Fibroblast of skin of scalp (primary cell): ENCODE measurements around the gene ITGB1.

Experiments used
- DNase-seq: peaks from one replicate; pipeline ENCODE4 v3.0.0-alpha.2; 2013

Gene ITGB1

GRCh38 chr10:32887481-32887880, 70.5 kb downstream of the ITGB1 start:
- no peak for DNase-seq

DNA sequence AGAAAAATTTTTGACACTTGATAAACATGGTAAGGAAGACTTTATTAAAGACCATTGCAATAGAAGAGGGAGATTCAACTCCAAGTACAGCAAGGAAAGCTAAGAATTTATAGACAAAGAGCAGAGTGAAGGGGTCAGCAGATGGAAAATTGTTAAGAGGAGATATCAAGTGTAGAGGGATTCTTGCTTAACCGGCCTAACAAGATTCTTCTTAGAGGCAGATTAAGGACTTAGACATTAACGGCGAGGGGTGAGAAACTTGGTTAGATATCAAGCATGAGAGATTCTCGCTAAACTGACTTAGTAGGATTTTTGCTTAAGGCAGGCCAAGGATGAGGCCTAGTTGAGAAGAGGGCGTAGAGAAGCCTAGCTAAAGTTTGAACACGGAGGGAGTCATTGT, 76.0 kb downstream of the ITGB1 start:
- DNase-seq, result no peak

GRCh38 chr10:32878646-32879045, 79.4 kb downstream of the ITGB1 start:
- no peak for DNase-seq

GRCh38 chr10:32877915-32878314, 80.1 kb downstream of the ITGB1 start:
- DNase-seq, result no peak

DNA sequence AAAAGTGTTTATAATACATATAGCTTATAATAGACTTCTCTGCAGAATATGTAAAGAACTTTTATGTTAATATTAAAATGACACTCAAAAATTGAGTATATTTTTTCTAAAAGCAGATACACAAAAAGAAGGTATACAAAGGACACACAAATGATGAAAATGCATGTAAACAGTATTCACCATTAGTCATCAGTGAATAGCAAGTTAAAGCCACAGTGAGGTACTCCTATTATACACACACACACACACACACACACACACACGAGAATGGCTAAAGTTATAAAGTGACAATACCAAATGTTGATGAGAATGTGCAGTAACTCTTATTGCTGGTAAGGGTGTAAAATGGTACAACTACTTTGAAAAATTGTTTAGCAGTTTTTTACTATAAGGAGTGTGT, 92.9 kb downstream of the ITGB1 start:
- DNase-seq, result no peak

DNA sequence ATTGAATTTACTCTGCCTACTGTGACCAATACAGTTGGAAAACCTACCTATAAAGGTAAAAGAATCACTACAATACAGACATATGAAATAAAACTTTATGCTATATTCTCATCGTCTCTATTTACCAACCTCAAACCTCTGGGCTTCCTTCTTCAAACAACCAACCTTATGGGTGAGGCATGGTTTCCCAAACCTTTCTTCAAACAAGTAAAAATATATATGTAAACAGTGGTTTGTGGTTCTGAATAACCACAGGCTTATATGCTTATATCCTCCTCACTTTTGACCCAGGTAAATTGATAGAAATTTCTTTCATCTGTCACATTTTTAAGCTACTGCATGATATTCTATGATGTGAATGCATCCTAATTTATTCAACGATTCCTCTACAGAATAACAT, 103.6 kb downstream of the ITGB1 start:
- DNase-seq, result no peak

DNA sequence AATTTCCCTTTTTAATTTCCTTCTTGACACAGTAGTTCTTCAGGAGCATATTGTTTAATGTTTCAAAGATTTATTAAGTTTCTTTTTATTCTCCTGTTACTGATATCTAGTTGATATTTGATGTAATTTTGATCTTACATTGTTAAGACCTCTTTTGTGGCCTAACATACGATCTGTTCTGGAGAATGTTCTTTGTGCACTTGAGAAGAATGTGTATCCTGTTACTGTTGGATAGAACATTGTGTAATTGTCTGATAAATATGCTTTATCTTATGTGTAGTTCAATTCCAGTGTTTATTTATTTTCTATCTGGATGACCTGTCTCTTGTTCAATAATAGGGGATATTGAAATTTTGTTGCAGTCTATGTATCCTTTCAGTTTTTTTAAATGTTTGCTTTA, 106.7 kb downstream of the ITGB1 start:
- DNase-seq, result no peak
